Colonic mucosa (tissue), 4 donors: Measurements from ENCODE around the gene RBM15. TPM values are rescaled to one million over a fixed set of nuclear protein-coding genes. Genes with fewer than 3 reads are reported as not detected.

Experiments
- DNase-seq: peaks from one replicate; pipeline ENCODE4 v3.0.0-alpha.2; 2020
- H3K27ac ChIP-seq: fragments of 200-600 bp; one replicate; pipeline ENCODE4 v1.8.0; 2021
- H3K27me3 ChIP-seq: fragments of 200-600 bp; one replicate; pipeline ENCODE4 v1.8.0; 2021
- H3K36me3 ChIP-seq: fragments of 200-600 bp; one replicate; pipeline ENCODE4 v1.8.0; 2021
- H3K4me1 ChIP-seq: fragments of 200-600 bp; one replicate; pipeline ENCODE4 v1.8.0; 2021; ENCODE audit warnings: mild to moderate bottlenecking
- H3K4me3 ChIP-seq: fragments of 200-600 bp; one replicate; pipeline ENCODE4 v1.8.0; 2021
- H3K9ac ChIP-seq, 2 donors: one replicate each; pipeline ENCODE4 v1.7.0; 2013; ENCODE audit warnings: control low read depth in 2 of 2, low read depth in 2 of 2, low read length in 2 of 2
- H3K9me3 ChIP-seq: fragments of 200-600 bp; one replicate; pipeline ENCODE4 v1.8.0; 2021
- CTCF ChIP-seq: fragments of 200-600 bp; IDR thresholded peaks from one replicate; pipeline ENCODE4 v1.8.0; 2022; ENCODE audit warnings: antibody characterized with exemption, mild to moderate bottlenecking
- intact Hi-C: fragments of 100-400 bp; cut with DNase I; formaldehyde crosslinking; loops from one replicate; pipeline ENCODE4 v1.14.1; 2022
- total RNA-seq, 2 donors: library from RNA; stranded (reverse); fragmentation: NEBNext Ultra II Directional in 1 of 2; extraction: Animal tissue kit (Norgen Biotek cat#: 25700) in 1 of 2; gene quantifications; one replicate each; pipeline ENCODE4 v1.2.1, GENCODE V29; 2021
- donor health status: healthy.
- donor health status: DM: no; HTN: no; CAD: no.
- donor health status: DM: no; HTN: no; CAD: no.

The RBM15 gene
- total RNA-seq, 2 donors from 2014 or later, result 24.1 to 35.9 TPM

GRCh38 chr1:110385369-110385768 lies 46.2 kb downstream of the RBM15 start:
- H3K27ac ChIP-seq, result peak overlapping the region; percentile 45
- no peaks in the 10 kb centered on the region for H3K4me1 ChIP-seq
- no peak overlapping the region for H3K4me3 ChIP-seq
- H3K27me3 ChIP-seq, result no peaks in the 10 kb centered on the region
- H3K9me3 ChIP-seq, result no peaks in the 10 kb centered on the region
- DNase-seq, result no peak
- TF ChIP-seq CTCF, result no peak
- H3K9ac ChIP-seq, result no peak overlapping the region
- H3K36me3 ChIP-seq, result no peaks in the 10 kb centered on the region
- intact Hi-C loops, result no loop called here

- intact Hi-C loops, result no loop called here
- H3K36me3 ChIP-seq, result no peaks in the 10 kb centered on the region
- no peak for DNase-seq
- no peak overlapping the region for H3K27ac ChIP-seq
- TF ChIP-seq CTCF, result no peak
- H3K9me3 ChIP-seq, result no peaks in the 10 kb centered on the region
- no peaks in the 10 kb centered on the region for H3K27me3 ChIP-seq
- H3K4me3 ChIP-seq, result no peak overlapping the region
- peak overlapping the region in 1 of 2 donors; percentile 4 for H3K9ac ChIP-seq
- no peaks in the 10 kb centered on the region for H3K4me1 ChIP-seq
These were observed 48.0 kb downstream of the RBM15 start for GRCh38 chr1:110387048-110387754.

- Histone ChIP-seq H3K4me1 (no peaks in the 10 kb centered on the region), H3K9me3 (no peaks in the 10 kb centered on the region), H3K36me3 (no peaks in the 10 kb centered on the region), H3K27ac (no peak overlapping the region), H3K4me3 (no peak overlapping the region), H3K9ac (no peak overlapping the region), H3K27me3 (no peaks in the 10 kb centered on the region)
- DNase-seq, result peak; percentile 30
- intact Hi-C loops, result no loop called here
- no peak for TF ChIP-seq CTCF
These were observed 50.9 kb downstream of the RBM15 start for GRCh38 chr1:110390096-110390495.

- DNase-seq, result no peak
- Histone ChIP-seq H3K27ac (no peak within 1 kb of the TSS), H3K36me3 (no peaks in the 10 kb centered on the region), H3K4me1 (no peaks in the 10 kb centered on the region), H3K27me3 (no peaks in the 10 kb centered on the region), H3K9me3 (no peaks in the 10 kb centered on the region), H3K4me3 (no peak within 1 kb of the TSS), H3K9ac (peak within 1 kb of the TSS in 1 of 2 donors; percentile 16)
- intact Hi-C loops, result no loop called here
- no peak for TF ChIP-seq CTCF
These were observed 51.6 kb downstream of the RBM15 start, which contains the start of gene SLC16A4 for GRCh38 chr1:110390692-110391245. Gene SLC16A4, minus strand, starts transcription at chr1:110391026. Its CDS starts 1,703 bp downstream, at chr1:110389323.

GRCh38 chr1:110393286-110393685 lies 54.1 kb downstream of the RBM15 start:
- TF ChIP-seq CTCF, result no peak
- H3K9me3 ChIP-seq, result no peaks in the 10 kb centered on the region
- peak overlapping the region; percentile 7 for H3K27ac ChIP-seq

More at GRCh38 chr1:110393286-110393685, 54.1 kb downstream of the RBM15 start:
- Histone ChIP-seq H3K4me3 (no peak overlapping the region), H3K9ac (no peak overlapping the region), H3K36me3 (no peaks in the 10 kb centered on the region), H3K27me3 (no peaks in the 10 kb centered on the region), H3K4me1 (no peaks in the 10 kb centered on the region)
- no peak for DNase-seq
- intact Hi-C loops, result no loop called here
